ENCODE data around the gene TBCB. TPM values are rescaled to one million over a fixed set of nuclear protein-coding genes. Genes with fewer than 3 reads are reported as not detected.

The TBCB gene
- total and polyA plus RNA-seq, 9 of the 15 experiments (the other 6 are each of a cell fraction or from before 2014, with no cell fraction given): 3.5 to 115 (median 58.9) TPM

DNA sequence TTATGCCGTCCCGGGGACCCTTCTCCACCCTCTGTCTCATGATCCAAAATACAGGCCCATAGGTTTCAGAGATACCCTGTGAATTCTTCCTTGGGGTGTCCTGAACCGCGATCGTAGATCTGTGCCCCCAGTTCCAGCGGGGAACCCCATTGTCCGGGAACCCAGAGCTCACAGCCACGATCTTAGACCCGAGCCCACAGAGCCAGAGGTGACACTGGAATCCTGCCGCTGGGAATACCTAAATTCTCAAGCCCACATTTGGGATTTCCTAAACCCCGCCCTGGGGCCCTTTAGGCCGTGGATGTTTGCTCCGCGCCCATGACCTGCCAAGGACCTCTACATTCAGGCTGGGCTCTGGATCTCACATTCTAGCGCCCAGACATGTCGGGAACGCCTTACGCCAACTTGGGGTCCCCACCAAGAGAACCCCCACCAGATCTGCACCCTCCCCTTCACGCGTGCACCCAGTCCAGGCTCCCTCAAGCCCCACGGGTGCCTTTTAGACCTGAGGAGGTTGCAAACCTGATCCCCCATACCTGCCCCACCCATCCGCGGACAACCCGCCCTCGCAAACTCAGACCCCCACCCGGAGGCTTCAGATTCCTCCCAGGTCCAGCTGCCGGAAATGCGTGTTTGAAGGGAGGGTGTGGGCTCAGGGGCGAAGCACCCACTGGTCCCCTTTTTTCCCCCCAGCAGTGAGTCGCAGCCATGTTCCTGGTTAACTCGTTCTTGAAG, 25.2 kb downstream of the TBCB start (continued):
- TF ChIP-seq, protein P1, sequence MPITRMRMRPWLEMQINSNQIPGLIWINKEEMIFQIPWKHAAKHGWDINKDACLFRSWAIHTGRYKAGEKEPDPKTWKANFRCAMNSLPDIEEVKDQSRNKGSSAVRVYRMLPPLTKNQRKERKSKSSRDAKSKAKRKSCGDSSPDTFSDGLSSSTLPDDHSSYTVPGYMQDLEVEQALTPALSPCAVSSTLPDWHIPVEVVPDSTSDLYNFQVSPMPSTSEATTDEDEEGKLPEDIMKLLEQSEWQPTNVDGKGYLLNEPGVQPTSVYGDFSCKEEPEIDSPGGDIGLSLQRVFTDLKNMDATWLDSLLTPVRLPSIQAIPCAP (CRISPR knock-in tag; IDR thresholded peaks at IDR 0.05; ENCODE audit: borderline replicate concordance): no peak
- no peak for TF ChIP-seq MTA1 (IDR thresholded peaks at IDR 0.05; ENCODE audit: borderline replicate concordance)
- TF ChIP-seq ZNF584 (CRISPR knock-in tag; IDR thresholded peaks at IDR 0.05; ENCODE audit: low read depth): no peak
- TF ChIP-seq SAP30 (IDR thresholded peaks at IDR 0.05; ENCODE audit: borderline replicate concordance, insufficient read depth, low read depth, low read length, poor library complexity, severe bottlenecking): peak; percentile 49
- TF ChIP-seq, protein P2, sequence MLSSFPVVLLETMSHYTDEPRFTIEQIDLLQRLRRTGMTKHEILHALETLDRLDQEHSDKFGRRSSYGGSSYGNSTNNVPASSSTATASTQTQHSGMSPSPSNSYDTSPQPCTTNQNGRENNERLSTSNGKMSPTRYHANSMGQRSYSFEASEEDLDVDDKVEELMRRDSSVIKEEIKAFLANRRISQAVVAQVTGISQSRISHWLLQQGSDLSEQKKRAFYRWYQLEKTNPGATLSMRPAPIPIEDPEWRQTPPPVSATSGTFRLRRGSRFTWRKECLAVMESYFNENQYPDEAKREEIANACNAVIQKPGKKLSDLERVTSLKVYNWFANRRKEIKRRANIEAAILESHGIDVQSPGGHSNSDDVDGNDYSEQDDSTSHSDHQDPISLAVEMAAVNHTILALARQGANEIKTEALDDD (IDR thresholded peaks at IDR 0.05): no peak
- no peak for TF ChIP-seq MECOM (CRISPR knock-in tag; IDR thresholded peaks at IDR 0.05)
- no peak for TF ChIP-seq SMAD1 (IDR thresholded peaks at IDR 0.05; ENCODE audit: low read depth, low read length, partially characterized antibody)
- TF ChIP-seq, protein P3, sequence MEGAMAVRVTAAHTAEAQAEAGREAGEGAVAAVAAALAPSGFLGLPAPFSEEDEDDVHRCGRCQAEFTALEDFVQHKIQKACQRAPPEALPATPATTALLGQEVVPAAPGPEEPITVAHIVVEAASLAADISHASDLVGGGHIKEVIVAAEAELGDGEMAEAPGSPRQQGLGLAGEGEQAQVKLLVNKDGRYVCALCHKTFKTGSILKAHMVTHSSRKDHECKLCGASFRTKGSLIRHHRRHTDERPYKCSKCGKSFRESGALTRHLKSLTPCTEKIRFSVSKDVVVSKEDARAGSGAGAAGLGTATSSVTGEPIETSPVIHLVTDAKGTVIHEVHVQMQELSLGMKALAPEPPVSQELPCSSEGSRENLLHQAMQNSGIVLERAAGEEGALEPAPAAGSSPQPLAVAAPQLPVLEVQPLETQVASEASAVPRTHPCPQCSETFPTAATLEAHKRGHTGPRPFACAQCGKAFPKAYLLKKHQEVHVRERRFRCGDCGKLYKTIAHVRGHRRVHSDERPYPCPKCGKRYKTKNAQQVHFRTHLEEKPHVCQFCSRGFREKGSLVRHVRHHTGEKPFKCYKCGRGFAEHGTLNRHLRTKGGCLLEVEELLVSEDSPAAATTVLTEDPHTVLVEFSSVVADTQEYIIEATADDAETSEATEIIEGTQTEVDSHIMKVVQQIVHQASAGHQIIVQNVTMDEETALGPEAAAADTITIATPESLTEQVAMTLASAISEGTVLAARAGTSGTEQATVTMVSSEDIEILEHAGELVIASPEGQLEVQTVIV (CRISPR knock-in tag; IDR thresholded peaks at IDR 0.05; ENCODE audit: borderline replicate concordance): no peak
- TF ChIP-seq, protein P4, sequence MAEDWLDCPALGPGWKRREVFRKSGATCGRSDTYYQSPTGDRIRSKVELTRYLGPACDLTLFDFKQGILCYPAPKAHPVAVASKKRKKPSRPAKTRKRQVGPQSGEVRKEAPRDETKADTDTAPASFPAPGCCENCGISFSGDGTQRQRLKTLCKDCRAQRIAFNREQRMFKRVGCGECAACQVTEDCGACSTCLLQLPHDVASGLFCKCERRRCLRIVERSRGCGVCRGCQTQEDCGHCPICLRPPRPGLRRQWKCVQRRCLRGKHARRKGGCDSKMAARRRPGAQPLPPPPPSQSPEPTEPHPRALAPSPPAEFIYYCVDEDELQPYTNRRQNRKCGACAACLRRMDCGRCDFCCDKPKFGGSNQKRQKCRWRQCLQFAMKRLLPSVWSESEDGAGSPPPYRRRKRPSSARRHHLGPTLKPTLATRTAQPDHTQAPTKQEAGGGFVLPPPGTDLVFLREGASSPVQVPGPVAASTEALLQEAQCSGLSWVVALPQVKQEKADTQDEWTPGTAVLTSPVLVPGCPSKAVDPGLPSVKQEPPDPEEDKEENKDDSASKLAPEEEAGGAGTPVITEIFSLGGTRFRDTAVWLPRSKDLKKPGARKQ (CRISPR knock-in tag; IDR thresholded peaks at IDR 0.05): no peak
- 0 out of 4 replicates have a peak, but pooled peaks of 1 of the 2 experiments have one; percentile 65 for TF ChIP-seq TEAD1 (CRISPR knock-in tag; IDR thresholded peaks at IDR 0.05)
- TF ChIP-seq SNRNP70 (optimal IDR thresholded peaks at IDR 0.05; ENCODE audit: low read depth, low read length): no peak
- TF ChIP-seq ZNF224 (CRISPR knock-in tag; IDR thresholded peaks at IDR 0.05): peak; percentile 10; the same call in 1 of the 2 replicates
- TF ChIP-seq, protein P5, sequence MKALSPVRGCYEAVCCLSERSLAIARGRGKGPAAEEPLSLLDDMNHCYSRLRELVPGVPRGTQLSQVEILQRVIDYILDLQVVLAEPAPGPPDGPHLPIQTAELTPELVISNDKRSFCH (CRISPR knock-in tag; IDR thresholded peaks at IDR 0.05): no peak
- TF ChIP-seq, protein P5 (tag; IDR thresholded peaks at IDR 0.05): no peak
- TF ChIP-seq, protein P6, sequence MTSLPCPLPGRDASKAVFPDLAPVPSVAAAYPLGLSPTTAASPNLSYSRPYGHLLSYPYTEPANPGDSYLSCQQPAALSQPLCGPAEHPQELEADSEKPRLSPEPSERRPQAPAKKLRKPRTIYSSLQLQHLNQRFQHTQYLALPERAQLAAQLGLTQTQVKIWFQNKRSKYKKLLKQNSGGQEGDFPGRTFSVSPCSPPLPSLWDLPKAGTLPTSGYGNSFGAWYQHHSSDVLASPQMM (CRISPR knock-in tag; IDR thresholded peaks at IDR 0.05): no peak
- TF ChIP-seq, protein P7, sequence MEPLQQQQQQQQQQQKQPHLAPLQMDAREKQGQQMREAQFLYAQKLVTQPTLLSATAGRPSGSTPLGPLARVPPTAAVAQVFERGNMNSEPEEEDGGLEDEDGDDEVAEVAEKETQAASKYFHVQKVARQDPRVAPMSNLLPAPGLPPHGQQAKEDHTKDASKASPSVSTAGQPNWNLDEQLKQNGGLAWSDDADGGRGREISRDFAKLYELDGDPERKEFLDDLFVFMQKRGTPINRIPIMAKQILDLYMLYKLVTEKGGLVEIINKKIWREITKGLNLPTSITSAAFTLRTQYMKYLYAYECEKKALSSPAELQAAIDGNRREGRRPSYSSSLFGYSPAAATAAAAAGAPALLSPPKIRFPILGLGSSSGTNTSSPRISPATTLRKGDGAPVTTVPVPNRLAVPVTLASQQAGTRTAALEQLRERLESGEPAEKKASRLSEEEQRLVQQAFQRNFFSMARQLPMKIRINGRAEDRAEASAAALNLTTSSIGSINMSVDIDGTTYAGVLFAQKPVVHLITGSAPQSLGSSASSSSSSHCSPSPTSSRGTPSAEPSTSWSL (CRISPR knock-in tag; IDR thresholded peaks at IDR 0.05; ENCODE audit: borderline replicate concordance): no peak
- TF ChIP-seq CBFB (CRISPR knock-in tag; IDR thresholded peaks at IDR 0.05): no peak
- TF ChIP-seq U2AF1 (optimal IDR thresholded peaks at IDR 0.05; ENCODE audit: low read depth, low read length): no peak

Measured in K562 (cell line).